ENCODE measurements around the gene LGALS9. TPM values are rescaled to one million over a fixed set of nuclear protein-coding genes. Genes with fewer than 3 reads are reported as not detected.
"Not testable (repeated sequence)": the region's sequence is repeated elsewhere in the genome, so short reads cannot be mapped to it uniquely, and the experiment has no call there.

LGALS9 gene
- polyA plus RNA-seq, 1 of the 3 experiments (the other 2 are of a cell fraction): 0.21 TPM

GRCh38 chr17:27665549-27665948 lies 34.6 kb downstream of the LGALS9 start:
- POLR2A ChIA-PET: no interaction called here
- WGBS (ENCODE audit: low lambda C conversion rate): 40% methylated on average over 3 of the region's 4 CpGs

GRCh38 chr17:27666270-27666669 lies 35.3 kb downstream of the LGALS9 start:
- H4K20me1 ChIP-seq (ENCODE audit: insufficient read depth); H3K4me3 ChIP-seq (ENCODE audit: low read depth in 2 of 2, low read length in 1 of 2); H3K79me2 ChIP-seq (ENCODE audit: insufficient read depth); POLR2A ChIA-PET; H3K27ac ChIP-seq (ENCODE audit: low read depth in 2 of 2, low read length in 1 of 2); H3K9me2 ChIP-seq; DNase-seq; H3K4me2 ChIP-seq; H3K27me3 ChIP-seq (ENCODE audit: insufficient read depth); H3K9me3 ChIP-seq; H2AFZ ChIP-seq (ENCODE audit: low read depth); H3K9ac ChIP-seq; H3K36me3 ChIP-seq (replicated peaks in 1 of 2; ENCODE audit: control insufficient read depth in 1 of 2, insufficient read depth in 2 of 2, low read length in 1 of 2); H3F3A ChIP-seq (replicated peaks; ENCODE audit: insufficient read depth); H3K4me1 ChIP-seq (ENCODE audit: control insufficient read depth in 1 of 2, insufficient read depth in 2 of 2, low read depth in 1 of 2, low read length in 1 of 2): not testable (repeated sequence)
- CTCF ChIA-PET: interaction anchor here (3.8 to 17.8 kb wide), 2 partner anchors 11 to 91 kb away, joined by 35 to 286 read pairs; no protein-coding TSS in a partner anchor
- WGBS (ENCODE audit: low lambda C conversion rate): 31% methylated on average over 6 of the region's 6 CpGs

More at GRCh38 chr17:27665549-27665948, 34.6 kb downstream of the LGALS9 start:
- Histone ChIP-seq H3K27ac (ENCODE audit: low read depth in 2 of 2, low read length in 1 of 2) (no peak overlapping the region), H3K9me3 (no peaks in the 10 kb centered on the region), H3K9me2 (no peaks in the 10 kb centered on the region), H4K20me1 (ENCODE audit: insufficient read depth) (no peaks in the 10 kb centered on the region), H3K27me3 (ENCODE audit: insufficient read depth) (no peaks in the 10 kb centered on the region), H3K36me3 (replicated peaks in 1 of 2; ENCODE audit: control insufficient read depth in 1 of 2, insufficient read depth in 2 of 2, low read length in 1 of 2) (no peaks in the 10 kb centered on the region), H2AFZ (ENCODE audit: low read depth) (no peak overlapping the region), H3F3A (replicated peaks; ENCODE audit: insufficient read depth) (no peaks in the 10 kb centered on the region), H3K4me1 (ENCODE audit: control insufficient read depth in 1 of 2, insufficient read depth in 2 of 2, low read depth in 1 of 2, low read length in 1 of 2) (no peaks in the 10 kb centered on the region), H3K4me2 (no peak overlapping the region), H3K9ac (no peak overlapping the region), H3K79me2 (ENCODE audit: insufficient read depth) (no peaks in the 10 kb centered on the region), H3K4me3 (ENCODE audit: low read depth in 2 of 2, low read length in 1 of 2) (no peak overlapping the region)
- TF ChIP-seq YY1 (IDR thresholded peaks at IDR 0.05; ENCODE audit: low read depth): no peak
- TF ChIP-seq CHD2 (IDR thresholded peaks at IDR 0.05; ENCODE audit: low read length, partially characterized antibody): no peak
- no peak for TF ChIP-seq RXRA (IDR thresholded peaks at IDR 0.05; ENCODE audit: borderline replicate concordance, low read depth)
- TF ChIP-seq TCF12 (IDR thresholded peaks at IDR 0.05): no peak
- TF ChIP-seq MXI1 (IDR thresholded peaks at IDR 0.05; ENCODE audit: low read depth, low read length): no peak
- TF ChIP-seq NFIC (IDR thresholded peaks at IDR 0.05; ENCODE audit: borderline replicate concordance): no peak
- CTCF ChIA-PET: interaction anchor here (1.4 to 17.8 kb wide), 3 partner anchors 10 to 92 kb away, joined by 5 to 286 read pairs (median 35); no protein-coding TSS in a partner anchor
- no peak for DNase-seq

GRCh38 chr17:27666831-27667560 lies 36.0 kb downstream of the LGALS9 start:
- H3K9me2 ChIP-seq: no peaks in the 10 kb centered on the region
- ChIA-PET CTCF (interaction anchor here (3.8 to 17.8 kb wide), 2 partner anchors 12 to 90 kb away, joined by 35 to 286 read pairs; no protein-coding TSS in a partner anchor), POLR2A (no interaction called here)
- no peak overlapping the region for H3K27ac ChIP-seq (ENCODE audit: low read depth in 2 of 2, low read length in 1 of 2)
- no peak overlapping the region for H3K4me2 ChIP-seq
- no peaks in the 10 kb centered on the region for H3K9me3 ChIP-seq
- no peaks in the 10 kb centered on the region for H3K79me2 ChIP-seq (ENCODE audit: insufficient read depth)
- H2AFZ ChIP-seq (ENCODE audit: low read depth): no peak overlapping the region
- no peaks in the 10 kb centered on the region for H3K36me3 ChIP-seq (replicated peaks in 1 of 2; ENCODE audit: control insufficient read depth in 1 of 2, insufficient read depth in 2 of 2, low read length in 1 of 2)
- WGBS (ENCODE audit: low lambda C conversion rate): 71% methylated on average over 5 of the region's 11 CpGs
- DNase-seq: no peak
- H3K4me3 ChIP-seq (ENCODE audit: low read depth in 2 of 2, low read length in 1 of 2): no peak overlapping the region
- no peaks in the 10 kb centered on the region for H4K20me1 ChIP-seq (ENCODE audit: insufficient read depth)
- no peaks in the 10 kb centered on the region for H3F3A ChIP-seq (replicated peaks; ENCODE audit: insufficient read depth)
- no peaks in the 10 kb centered on the region for H3K4me1 ChIP-seq (ENCODE audit: control insufficient read depth in 1 of 2, insufficient read depth in 2 of 2, low read depth in 1 of 2, low read length in 1 of 2)
- no peak overlapping the region for H3K9ac ChIP-seq
- no peaks in the 10 kb centered on the region for H3K27me3 ChIP-seq (ENCODE audit: insufficient read depth)
- TF ChIP-seq, protein P1, sequence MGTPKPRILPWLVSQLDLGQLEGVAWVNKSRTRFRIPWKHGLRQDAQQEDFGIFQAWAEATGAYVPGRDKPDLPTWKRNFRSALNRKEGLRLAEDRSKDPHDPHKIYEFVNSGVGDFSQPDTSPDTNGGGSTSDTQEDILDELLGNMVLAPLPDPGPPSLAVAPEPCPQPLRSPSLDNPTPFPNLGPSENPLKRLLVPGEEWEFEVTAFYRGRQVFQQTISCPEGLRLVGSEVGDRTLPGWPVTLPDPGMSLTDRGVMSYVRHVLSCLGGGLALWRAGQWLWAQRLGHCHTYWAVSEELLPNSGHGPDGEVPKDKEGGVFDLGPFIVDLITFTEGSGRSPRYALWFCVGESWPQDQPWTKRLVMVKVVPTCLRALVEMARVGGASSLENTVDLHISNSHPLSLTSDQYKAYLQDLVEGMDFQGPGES (IDR thresholded peaks at IDR 0.05; ENCODE audit: low read depth, low read length): no peak
- TF ChIP-seq MEF2A (IDR thresholded peaks at IDR 0.05; ENCODE audit: borderline replicate concordance, low read depth) (no peak), EP300 (IDR thresholded peaks at IDR 0.05; ENCODE audit: borderline replicate concordance in 1 of 2, low read depth in 1 of 2, low read length in 1 of 2) (no peak), FOXM1 (IDR thresholded peaks at IDR 0.05; ENCODE audit: low read depth) (no peak), FOXJ3 (CRISPR knock-in tag; IDR thresholded peaks at IDR 0.05) (no peak), NRF1 (IDR thresholded peaks at IDR 0.05; ENCODE audit: low read depth, low read length) (no peak), CHD2 (IDR thresholded peaks at IDR 0.05; ENCODE audit: low read length, partially characterized antibody) (no peak), ZBTB33 (IDR thresholded peaks at IDR 0.05; ENCODE audit: borderline replicate concordance, low read depth) (no peak), SIN3A (IDR thresholded peaks at IDR 0.05; ENCODE audit: borderline replicate concordance, low read depth, low read length) (no peak), GABPA (IDR thresholded peaks at IDR 0.05; ENCODE audit: low read depth) (no peak), PBX3 (IDR thresholded peaks at IDR 0.05) (no peak), EZH2phosphoT487 (IDR thresholded peaks at IDR 0.05; ENCODE audit: borderline replicate concordance, low read depth) (no peak), TAF1 (IDR thresholded peaks at IDR 0.05; ENCODE audit: borderline replicate concordance, low read depth, low read length) (no peak), YY1 (IDR thresholded peaks at IDR 0.05; ENCODE audit: low read depth) (no peak), RXRA (IDR thresholded peaks at IDR 0.05; ENCODE audit: borderline replicate concordance, low read depth) (no peak)
